ENCODE results near the gene TTN.

DNA sequence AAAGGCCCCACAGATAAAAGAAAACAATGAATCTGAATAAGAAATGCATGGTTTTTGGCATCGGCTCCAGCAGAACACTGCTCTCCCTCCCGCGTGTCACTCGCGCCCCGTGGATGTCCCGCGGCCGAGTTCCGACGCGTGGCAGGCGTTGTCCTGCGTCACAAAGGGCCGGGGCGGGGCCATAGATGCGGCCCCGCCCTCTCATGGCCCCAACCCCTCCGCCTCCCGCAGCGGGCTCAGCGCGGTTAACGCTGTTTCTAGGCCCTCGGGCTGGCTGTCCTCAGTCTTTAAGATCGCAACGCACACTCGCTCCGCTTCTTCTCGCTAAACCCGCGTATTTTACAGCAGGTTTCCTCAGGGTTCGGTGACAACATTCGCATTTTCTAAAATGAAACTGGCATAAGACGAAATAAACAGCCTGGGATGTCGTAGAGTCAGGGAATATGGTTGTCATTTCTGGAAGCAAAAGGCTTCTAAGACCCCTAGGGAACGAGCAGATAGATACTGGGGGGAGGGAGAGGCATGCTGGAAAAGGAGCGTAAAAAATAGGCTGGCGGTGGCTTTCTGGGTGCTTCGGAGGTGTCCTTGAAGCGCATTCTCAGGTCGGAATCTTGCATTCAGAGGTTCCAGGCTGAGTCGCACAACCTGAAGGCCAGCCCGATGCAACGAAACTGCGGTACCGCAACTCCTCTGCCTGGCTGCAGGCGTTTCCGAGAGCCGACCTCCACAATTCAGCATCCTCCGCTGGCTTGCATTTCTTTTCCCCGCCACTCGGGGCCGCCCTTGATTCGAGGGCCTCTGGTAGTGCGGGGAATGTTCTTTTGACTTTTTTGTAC is 328.6 kb downstream of the TTN start, which contains the start of gene FKBP7:
- TF ChIP-seq POLR2A (IDR thresholded peaks at IDR 0.05; ENCODE audit: low read length) (peak; percentile 72), GATA1 (IDR thresholded peaks at IDR 0.05; ENCODE audit: low read depth, low read length) (no peak)

All from erythroblast (primary cell).